ENCODE results near the gene AGTPBP1. TPM values are rescaled to one million over a fixed set of nuclear protein-coding genes. Genes with fewer than 3 reads are reported as not detected.

Gene AGTPBP1
- total and polyA plus RNA-seq, 4 donors = 10.6 to 55.9 (median 22.4) TPM

GRCh38 chr9:85536514-85536913, 205.2 kb downstream of the AGTPBP1 start:
- no peak overlapping the region for H3K4me3 ChIP-seq
- TF ChIP-seq CTCF (IDR thresholded peaks at IDR 0.05; ENCODE audit: control extremely low read depth, extremely low read depth) = no peak
- no peak overlapping the region for H3K9ac ChIP-seq (ENCODE audit: insufficient read depth in 1 of 2, low read length in 2 of 2)
- DNase-seq = no peak
- WGBS, 2 donors = 64 to 84% methylated on average over 6 of the region's 6 CpGs
- peak overlapping the region in 1 of 2 donors; percentile 5 for H3K27ac ChIP-seq (ENCODE audit: low read depth in 1 of 2, low read length in 1 of 2)
- H3K4me1 ChIP-seq (ENCODE audit: control insufficient read depth in 5 of 5, insufficient read depth in 5 of 5, low read length in 5 of 5) = peaks cover 0 to 13% (median 0%) of the 10 kb centered on the region in 5 donors
- H3K36me3 ChIP-seq (ENCODE audit: control insufficient read depth in 4 of 4, insufficient read depth in 4 of 4, low read length in 4 of 4) = no peaks in the 10 kb centered on the region
- no peak for ATAC-seq (ENCODE audit: insufficient read depth, low FRiP score)
- H3K27me3 ChIP-seq (ENCODE audit: control insufficient read depth in 3 of 3, insufficient read depth in 3 of 3, low read length in 2 of 3) = no peaks in the 10 kb centered on the region
- H3K9me3 ChIP-seq (ENCODE audit: control insufficient read depth in 4 of 4, insufficient read depth in 3 of 4, low read length in 3 of 4) = peaks cover 0 to 3% (median under 1%) of the 10 kb centered on the region in 4 donors

GRCh38 chr9:85536076-85536475, 205.7 kb downstream of the AGTPBP1 start:
- peak; percentile 78 for ATAC-seq (ENCODE audit: insufficient read depth, low FRiP score)
- WGBS, 2 donors = 32 to 48% methylated on average over 2 of the region's 2 CpGs
- no peaks in the 10 kb centered on the region for H3K27me3 ChIP-seq (ENCODE audit: control insufficient read depth in 3 of 3, insufficient read depth in 3 of 3, low read length in 2 of 3)

GRCh38 chr9:85534340-85534739, 207.4 kb downstream of the AGTPBP1 start:
- peaks cover 0 to 13% (median 0%) of the 10 kb centered on the region in 5 donors for H3K4me1 ChIP-seq (ENCODE audit: control insufficient read depth in 5 of 5, insufficient read depth in 5 of 5, low read length in 5 of 5)
- WGBS, 2 donors = 45 to 72% methylated on average over 8 of the region's 8 CpGs
- no peak overlapping the region for H3K27ac ChIP-seq (ENCODE audit: low read depth in 1 of 2, low read length in 1 of 2)
- DNase-seq (no peak), ATAC-seq (ENCODE audit: insufficient read depth, low FRiP score) (no peak)
- TF ChIP-seq CTCF (IDR thresholded peaks at IDR 0.05; ENCODE audit: control extremely low read depth, extremely low read depth) = no peak
- no peak overlapping the region for H3K4me3 ChIP-seq
- H3K9me3 ChIP-seq (ENCODE audit: control insufficient read depth in 4 of 4, insufficient read depth in 3 of 4, low read length in 3 of 4) = peaks cover 0 to 3% (median under 1%) of the 10 kb centered on the region in 4 donors
- no peaks in the 10 kb centered on the region for H3K27me3 ChIP-seq (ENCODE audit: control insufficient read depth in 3 of 3, insufficient read depth in 3 of 3, low read length in 2 of 3)
- H3K36me3 ChIP-seq (ENCODE audit: control insufficient read depth in 4 of 4, insufficient read depth in 4 of 4, low read length in 4 of 4) = no peaks in the 10 kb centered on the region
- no peak overlapping the region for H3K9ac ChIP-seq (ENCODE audit: insufficient read depth in 1 of 2, low read length in 2 of 2)

More at GRCh38 chr9:85536076-85536475, 205.7 kb downstream of the AGTPBP1 start:
- Histone ChIP-seq H3K4me3 (no peak overlapping the region), H3K9ac (ENCODE audit: insufficient read depth in 1 of 2, low read length in 2 of 2) (no peak overlapping the region), H3K4me1 (ENCODE audit: control insufficient read depth in 5 of 5, insufficient read depth in 5 of 5, low read length in 5 of 5) (peaks cover 0 to 13% (median 0%) of the 10 kb centered on the region in 5 donors), H3K9me3 (ENCODE audit: control insufficient read depth in 4 of 4, insufficient read depth in 3 of 4, low read length in 3 of 4) (peaks cover 0 to 3% (median under 1%) of the 10 kb centered on the region in 4 donors), H3K27ac (ENCODE audit: low read depth in 1 of 2, low read length in 1 of 2) (peak overlapping the region in 1 of 2 donors; percentile 49), H3K36me3 (ENCODE audit: control insufficient read depth in 4 of 4, insufficient read depth in 4 of 4, low read length in 4 of 4) (no peaks in the 10 kb centered on the region)
- peak in 1 of 3 donors; percentile 17 for DNase-seq
- TF ChIP-seq CTCF (IDR thresholded peaks at IDR 0.05; ENCODE audit: control extremely low read depth, extremely low read depth) = no peak

- no peak overlapping the region for H3K9ac ChIP-seq (ENCODE audit: insufficient read depth in 1 of 2, low read length in 2 of 2)
- TF ChIP-seq CTCF (IDR thresholded peaks at IDR 0.05; ENCODE audit: control extremely low read depth, extremely low read depth) = no peak
- no peak for DNase-seq
Observed at GRCh38 chr9:85533538-85533937, 208.2 kb downstream of the AGTPBP1 start.

More at GRCh38 chr9:85533538-85533937, 208.2 kb downstream of the AGTPBP1 start:
- Histone ChIP-seq H3K27ac (ENCODE audit: low read depth in 1 of 2, low read length in 1 of 2) (no peak overlapping the region), H3K36me3 (ENCODE audit: control insufficient read depth in 4 of 4, insufficient read depth in 4 of 4, low read length in 4 of 4) (no peaks in the 10 kb centered on the region), H3K9me3 (ENCODE audit: control insufficient read depth in 4 of 4, insufficient read depth in 3 of 4, low read length in 3 of 4) (peaks cover 0 to 3% (median under 1%) of the 10 kb centered on the region in 4 donors), H3K4me3 (no peak overlapping the region), H3K4me1 (ENCODE audit: control insufficient read depth in 5 of 5, insufficient read depth in 5 of 5, low read length in 5 of 5) (peaks cover 0 to 13% (median 0%) of the 10 kb centered on the region in 5 donors), H3K27me3 (ENCODE audit: control insufficient read depth in 3 of 3, insufficient read depth in 3 of 3, low read length in 2 of 3) (no peaks in the 10 kb centered on the region)
- ATAC-seq (ENCODE audit: insufficient read depth, low FRiP score) = no peak
- WGBS, 2 donors = 93 to 96% methylated on average over 4 of the region's 4 CpGs

Data from lung (tissue), 12 donors.